Stimulated activated naive CD8-positive, alpha-beta T cell treated with anti-CD3 and anti-CD28 coated beads, Interleukin-15, Interleukin-2, amounts not matched to agents 100 ng/mL and 50 ng/mL, for 24 hours (primary cell): ENCODE results near the gene FILIP1L.

Experiments
- H3K27ac Mint-ChIP-seq: one replicate; pipeline ENCODE4 v1.8.0; 2021; ENCODE audit warnings: mild to moderate bottlenecking, mixed read lengths
- H3K27me3 Mint-ChIP-seq: one replicate; pipeline ENCODE4 v1.8.0; 2021; ENCODE audit warnings: mixed read lengths
- H3K36me3 Mint-ChIP-seq: one replicate; pipeline ENCODE4 v1.8.0; 2021; ENCODE audit warnings: low read depth, mixed read lengths
- H3K4me1 Mint-ChIP-seq: one replicate; pipeline ENCODE4 v1.8.0; 2021; ENCODE audit warnings: low read depth, mixed read lengths
- H3K4me3 Mint-ChIP-seq: one replicate; pipeline ENCODE4 v1.8.0; 2021; ENCODE audit warnings: mild to moderate bottlenecking, mixed read lengths
- H3K9me3 Mint-ChIP-seq: one replicate; pipeline ENCODE4 v1.8.0; 2021; ENCODE audit warnings: mixed read lengths

The FILIP1L gene

DNA sequence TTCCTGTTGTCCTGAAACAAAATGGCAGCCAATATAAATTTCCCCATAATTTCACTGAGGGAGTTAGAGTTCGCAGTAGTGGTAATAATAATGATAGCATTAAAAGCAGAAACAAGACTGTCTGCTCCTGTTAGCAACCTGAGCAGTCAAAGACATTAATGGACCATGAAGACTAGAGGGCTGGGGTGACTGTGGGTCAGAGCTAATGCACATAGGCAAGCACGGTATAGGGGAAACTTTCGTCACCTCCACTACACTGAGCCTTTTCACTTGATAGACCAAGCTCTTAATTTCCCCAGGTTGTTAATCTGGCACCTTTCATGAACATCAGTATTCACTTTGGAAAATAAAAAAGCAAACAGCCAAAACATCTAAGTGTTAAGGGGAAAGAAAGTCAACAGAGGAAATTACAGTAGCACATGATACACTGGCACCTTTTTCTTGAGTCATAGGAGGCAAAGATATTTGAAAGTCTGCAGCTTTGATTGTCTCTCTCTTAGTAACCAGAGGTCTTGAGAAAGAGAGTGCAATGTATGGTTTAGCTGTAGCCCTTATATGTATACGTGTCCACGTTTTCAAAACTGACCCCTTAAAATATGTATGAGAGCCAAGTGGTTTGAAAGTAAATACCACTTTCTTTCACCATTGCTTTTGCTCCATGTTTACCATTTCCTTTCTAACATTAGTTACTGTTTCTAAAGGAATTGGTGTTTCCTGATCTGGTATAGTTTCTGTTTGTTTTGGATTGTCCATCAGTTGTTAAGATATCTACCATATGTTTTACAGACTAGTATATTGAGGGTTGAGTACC lies 104.8 kb downstream of the FILIP1L start:
- Mint-ChIP-seq H3K9me3 (no peaks in the 10 kb centered on the region), H3K27ac (no peak overlapping the region), H3K4me3 (no peak overlapping the region), H3K4me1 (peaks cover 22% of the 10 kb centered on the region), H3K27me3 (no peaks in the 10 kb centered on the region), H3K36me3 (peaks cover 16% of the 10 kb centered on the region)

DNA sequence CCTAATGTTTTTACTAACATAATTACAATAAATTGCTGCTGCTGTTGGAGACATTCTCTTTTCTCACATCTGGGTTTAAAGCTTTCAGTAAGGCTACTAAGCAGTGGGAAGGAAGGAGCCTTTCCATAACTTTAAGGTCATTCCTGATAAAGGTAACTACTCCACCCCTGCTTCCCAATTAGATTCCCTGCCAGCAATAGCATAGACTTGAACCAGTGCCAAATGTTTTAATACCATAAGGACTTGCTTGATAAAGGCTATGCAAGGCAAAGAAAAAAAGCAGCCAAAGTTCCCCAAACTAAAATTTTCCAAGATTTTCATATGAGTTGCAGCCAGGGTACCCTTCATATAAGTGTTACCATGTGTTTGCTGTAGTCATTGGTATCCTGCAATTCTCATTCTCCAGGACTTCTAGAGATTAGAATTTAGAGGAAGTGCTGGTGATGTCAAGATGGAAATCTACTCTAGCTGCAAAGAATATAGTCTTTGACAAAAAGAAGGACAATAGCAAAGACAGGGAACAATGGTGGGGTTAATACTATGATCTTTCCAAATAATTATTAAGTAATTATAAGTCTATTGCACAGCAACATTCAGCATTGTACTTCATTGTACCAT lies 106.1 kb downstream of the FILIP1L start:
- Mint-ChIP-seq H3K4me1 (peaks cover 28% of the 10 kb centered on the region), H3K36me3 (peaks cover 16% of the 10 kb centered on the region), H3K4me3 (no peak overlapping the region), H3K27me3 (no peaks in the 10 kb centered on the region), H3K9me3 (no peaks in the 10 kb centered on the region), H3K27ac (no peak overlapping the region)

DNA sequence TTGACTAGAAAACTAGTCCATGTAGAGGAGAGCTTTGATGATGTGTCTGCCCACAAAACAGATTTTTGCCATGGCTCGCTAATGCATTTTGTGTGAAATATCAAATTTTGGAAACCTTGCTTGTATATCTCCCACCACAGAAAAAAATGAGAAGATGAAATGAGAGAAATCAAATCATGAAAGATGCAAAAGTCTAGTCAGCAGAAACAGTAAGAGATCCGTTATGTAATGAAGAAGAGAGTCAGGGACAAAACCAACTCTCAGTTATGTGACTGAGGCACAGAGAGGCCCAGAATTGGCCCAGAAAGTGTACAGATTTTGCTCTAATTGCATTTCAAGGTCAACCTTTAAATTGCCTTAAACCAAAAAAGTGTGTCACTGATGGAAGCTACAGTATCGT lies 107.0 kb downstream of the FILIP1L start:
- Mint-ChIP-seq H3K4me3 (no peak overlapping the region), H3K9me3 (no peaks in the 10 kb centered on the region), H3K4me1 (peaks cover 34% of the 10 kb centered on the region), H3K27me3 (no peaks in the 10 kb centered on the region), H3K27ac (no peak overlapping the region), H3K36me3 (peaks cover 16% of the 10 kb centered on the region)

DNA sequence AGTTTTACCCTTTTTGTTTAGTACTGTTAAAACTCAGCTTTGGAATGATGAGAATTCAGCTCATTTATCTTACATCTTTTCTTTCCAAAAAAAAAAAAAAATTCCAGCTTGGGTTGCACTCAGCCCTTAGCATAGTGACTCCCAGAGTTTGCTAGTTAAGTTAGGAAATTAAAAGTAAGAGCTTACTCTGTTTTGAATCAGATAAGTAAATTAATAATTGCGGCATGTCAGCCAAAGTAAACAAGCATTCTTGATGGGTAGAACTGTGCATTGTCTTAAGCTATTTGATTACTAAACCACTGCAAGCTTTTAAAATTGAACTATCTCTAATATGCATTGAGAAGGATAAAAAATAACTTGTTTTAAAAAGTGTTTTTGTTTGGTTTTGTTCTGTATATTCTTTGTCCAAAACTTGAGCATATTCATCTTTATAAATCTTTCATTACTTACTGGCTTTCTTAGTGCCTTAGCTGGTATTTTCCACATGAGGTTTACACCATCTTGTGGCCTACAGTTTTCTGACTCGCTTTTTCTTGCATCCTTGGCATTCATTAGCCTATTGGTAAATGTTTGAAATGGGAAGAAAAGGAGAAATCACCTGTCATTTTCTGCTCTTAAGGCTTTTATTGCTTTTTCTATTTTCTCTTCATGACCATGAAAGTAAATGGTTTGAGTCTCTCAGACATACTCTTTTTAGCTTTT lies 107.6 kb downstream of the FILIP1L start:
- Mint-ChIP-seq H3K4me3 (no peak overlapping the region), H3K9me3 (no peaks in the 10 kb centered on the region), H3K27me3 (no peaks in the 10 kb centered on the region), H3K36me3 (peaks cover 16% of the 10 kb centered on the region), H3K4me1 (peaks cover 39% of the 10 kb centered on the region), H3K27ac (no peak overlapping the region)

DNA sequence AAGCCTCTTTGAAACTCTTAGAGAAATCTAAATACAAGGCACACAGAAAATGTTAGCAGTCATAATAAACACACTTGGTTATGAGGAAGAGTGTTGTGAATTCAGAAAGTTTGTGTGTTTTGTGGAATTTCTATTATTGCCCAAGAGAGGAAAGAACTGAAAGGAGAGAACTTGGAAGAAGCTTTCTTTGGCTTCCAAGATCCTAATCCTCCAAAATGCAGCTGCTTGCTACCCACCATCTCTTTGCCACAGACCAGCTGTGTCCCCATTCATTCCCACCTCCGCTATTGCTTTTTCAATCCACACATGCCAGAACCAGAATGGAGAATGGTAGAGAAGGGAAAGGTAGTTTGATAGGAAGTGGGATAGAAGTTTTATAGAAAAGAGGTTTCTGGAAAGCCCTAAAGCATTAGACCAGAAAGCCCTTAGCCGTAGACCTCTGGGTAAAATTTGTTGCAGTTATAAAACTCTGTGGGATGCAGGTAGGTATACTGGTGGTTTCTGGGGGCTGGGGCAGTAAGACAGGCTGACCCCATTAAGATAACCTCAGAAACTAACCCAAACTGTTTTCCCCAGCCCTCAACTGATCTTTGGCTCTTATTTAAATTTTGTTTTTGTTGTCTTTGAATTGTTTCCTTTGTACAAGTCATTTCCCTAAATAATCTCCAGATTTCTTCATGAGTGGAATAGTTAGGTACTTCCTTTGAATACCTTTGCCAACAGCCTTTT lies 108.5 kb downstream of the FILIP1L start:
- Mint-ChIP-seq H3K4me3 (no peak overlapping the region), H3K27ac (no peak overlapping the region), H3K4me1 (peaks cover 39% of the 10 kb centered on the region), H3K27me3 (no peaks in the 10 kb centered on the region), H3K36me3 (peaks cover 9% of the 10 kb centered on the region), H3K9me3 (no peaks in the 10 kb centered on the region)

DNA sequence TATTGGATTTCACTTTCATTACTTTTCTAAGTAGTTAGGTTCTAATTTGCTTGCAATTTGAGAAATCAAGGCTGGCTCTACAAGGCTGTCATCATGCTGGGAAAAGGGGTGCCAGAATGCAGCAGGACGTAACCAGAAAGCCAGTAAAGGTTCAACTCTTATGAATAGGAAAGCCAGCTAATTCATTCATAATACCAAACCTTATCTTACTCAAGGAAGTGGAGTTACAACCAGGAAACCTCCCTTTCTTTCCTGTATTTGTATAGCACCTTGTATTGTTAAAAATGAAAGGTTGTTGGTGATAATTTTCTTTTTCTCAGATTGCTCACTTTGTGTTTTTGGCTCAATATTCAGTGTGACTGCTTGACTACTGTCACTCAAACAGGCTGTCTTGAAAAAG lies 109.4 kb downstream of the FILIP1L start:
- Mint-ChIP-seq H3K36me3 (peaks cover 11% of the 10 kb centered on the region), H3K4me3 (no peak overlapping the region), H3K9me3 (no peaks in the 10 kb centered on the region), H3K27ac (no peak overlapping the region), H3K27me3 (no peaks in the 10 kb centered on the region), H3K4me1 (peaks cover 35% of the 10 kb centered on the region)

DNA sequence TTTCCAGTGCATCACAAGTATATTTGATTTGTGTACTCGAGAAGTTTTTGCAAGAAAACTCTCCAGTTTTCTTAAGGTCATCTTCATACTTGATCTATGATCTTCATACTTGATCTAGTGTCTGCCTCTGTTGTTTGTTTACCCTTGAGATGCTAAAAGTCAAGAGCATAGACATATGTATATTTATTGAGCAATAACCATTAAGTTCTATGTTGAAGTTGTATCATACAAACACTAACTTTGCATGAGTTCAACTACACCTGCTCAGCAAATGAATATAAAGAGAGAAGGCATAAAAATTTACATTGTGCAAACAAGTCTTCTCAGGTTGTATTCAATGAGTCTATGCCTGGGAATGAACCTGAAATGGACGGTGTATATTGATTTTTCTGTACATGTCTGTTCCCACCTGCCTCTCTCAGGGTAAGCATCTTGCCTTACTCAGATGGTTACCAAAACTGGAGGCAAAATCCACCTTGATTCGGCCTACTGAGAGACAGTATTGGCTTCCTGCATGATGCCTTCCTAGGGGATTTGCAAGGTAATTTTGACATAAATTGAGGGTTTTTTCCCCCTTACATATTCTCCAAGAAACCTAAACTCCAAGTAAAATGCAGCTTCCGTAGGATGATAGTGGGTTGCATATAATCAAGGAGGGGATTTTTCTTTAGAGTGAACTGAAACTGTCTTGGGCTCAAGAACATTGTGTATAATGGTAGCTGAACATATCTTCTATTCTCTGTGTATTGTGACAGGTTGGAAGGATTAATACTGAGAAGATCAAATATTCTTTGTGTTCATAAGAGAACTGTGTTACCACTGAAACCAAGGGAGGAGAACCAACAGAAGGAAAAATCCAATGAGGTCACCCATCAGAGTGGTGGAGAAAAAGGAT lies 110.4 kb downstream of the FILIP1L start:
- Mint-ChIP-seq H3K27ac (no peak overlapping the region), H3K27me3 (no peaks in the 10 kb centered on the region), H3K4me3 (no peak overlapping the region), H3K4me1 (peaks cover 26% of the 10 kb centered on the region), H3K9me3 (no peaks in the 10 kb centered on the region), H3K36me3 (peaks cover 14% of the 10 kb centered on the region)

DNA sequence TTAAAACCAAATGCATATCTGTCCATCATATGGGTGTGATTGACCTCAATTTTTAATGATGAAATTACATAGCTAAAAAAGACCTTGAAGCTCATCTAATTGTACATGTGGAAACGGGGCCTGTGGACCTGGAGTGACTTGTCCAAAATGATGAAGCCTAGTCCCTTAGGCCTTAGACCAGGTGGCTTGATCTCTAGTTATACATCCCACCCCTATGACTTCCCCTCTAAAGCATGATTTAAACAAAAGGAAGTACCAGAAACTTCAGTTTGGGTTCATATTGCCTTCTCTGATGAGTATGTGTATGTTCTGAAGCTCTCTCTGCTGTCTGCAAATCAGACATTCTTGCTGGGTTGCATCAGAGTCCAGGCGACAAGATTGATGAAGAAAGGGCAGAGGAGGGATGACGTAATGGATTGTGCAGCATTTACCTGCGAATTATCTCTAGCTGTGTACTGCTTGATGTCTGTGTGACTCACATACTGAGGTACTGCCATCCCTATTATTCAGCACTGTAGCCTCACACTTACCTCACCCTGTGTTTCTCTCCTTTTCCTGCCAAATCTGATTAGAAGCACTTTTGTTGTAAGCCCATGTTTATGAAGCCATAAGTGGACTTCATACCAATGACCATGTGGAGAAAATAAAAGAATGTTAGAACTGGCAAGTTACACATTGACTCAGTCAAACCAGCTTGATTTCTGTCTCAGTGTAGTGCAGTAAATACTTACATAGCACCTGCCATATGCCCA lies 111.5 kb downstream of the FILIP1L start:
- Mint-ChIP-seq H3K4me3 (no peak overlapping the region), H3K27ac (no peak overlapping the region), H3K9me3 (no peaks in the 10 kb centered on the region)

DNA sequence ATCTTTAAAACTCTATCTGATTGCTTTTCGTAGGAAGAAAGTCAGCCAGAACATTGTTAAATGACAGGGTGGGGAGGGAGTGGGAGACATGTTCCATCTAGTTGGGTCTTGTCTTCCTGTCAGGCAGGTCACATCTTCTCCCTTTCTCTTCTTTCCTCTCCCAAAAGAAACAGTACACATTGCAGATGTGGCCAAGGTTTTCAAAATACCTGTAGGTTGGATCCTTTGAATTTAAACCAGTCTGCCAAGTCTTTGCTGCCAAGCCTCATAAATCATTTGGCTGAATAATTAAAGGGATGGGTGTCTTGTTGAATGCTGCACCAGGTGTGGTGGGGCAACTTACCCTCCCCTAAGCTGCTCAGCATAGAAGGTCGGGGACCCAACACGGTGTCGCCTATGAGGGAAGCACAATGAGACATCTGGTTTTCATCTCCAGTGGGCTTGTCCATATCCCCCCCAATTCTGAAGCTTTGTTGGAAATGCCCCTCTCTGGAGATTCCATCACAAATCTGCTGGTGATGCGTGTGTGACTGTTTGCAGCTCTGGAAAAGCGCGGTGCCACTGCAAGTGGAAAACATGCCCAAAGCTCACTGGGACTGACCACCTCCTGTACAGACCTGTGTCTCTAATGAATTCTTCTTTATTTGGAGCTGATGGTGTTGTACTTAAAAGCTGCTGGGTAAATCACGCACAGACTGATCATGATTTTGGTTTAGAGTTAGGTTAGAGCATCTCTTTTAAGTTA lies 112.6 kb downstream of the FILIP1L start:
- peaks cover 23% of the 10 kb centered on the region for H3K36me3 Mint-ChIP-seq
- H3K4me3 Mint-ChIP-seq, result no peak overlapping the region
- peaks cover 21% of the 10 kb centered on the region for H3K4me1 Mint-ChIP-seq
- no peak overlapping the region for H3K27ac Mint-ChIP-seq
- H3K27me3 Mint-ChIP-seq, result no peaks in the 10 kb centered on the region
- no peaks in the 10 kb centered on the region for H3K9me3 Mint-ChIP-seq

More for the DNA sequence above, 111.5 kb downstream of the FILIP1L start:
- no peaks in the 10 kb centered on the region for H3K27me3 Mint-ChIP-seq
- peaks cover 26% of the 10 kb centered on the region for H3K4me1 Mint-ChIP-seq
- H3K36me3 Mint-ChIP-seq, result peaks cover 16% of the 10 kb centered on the region

DNA sequence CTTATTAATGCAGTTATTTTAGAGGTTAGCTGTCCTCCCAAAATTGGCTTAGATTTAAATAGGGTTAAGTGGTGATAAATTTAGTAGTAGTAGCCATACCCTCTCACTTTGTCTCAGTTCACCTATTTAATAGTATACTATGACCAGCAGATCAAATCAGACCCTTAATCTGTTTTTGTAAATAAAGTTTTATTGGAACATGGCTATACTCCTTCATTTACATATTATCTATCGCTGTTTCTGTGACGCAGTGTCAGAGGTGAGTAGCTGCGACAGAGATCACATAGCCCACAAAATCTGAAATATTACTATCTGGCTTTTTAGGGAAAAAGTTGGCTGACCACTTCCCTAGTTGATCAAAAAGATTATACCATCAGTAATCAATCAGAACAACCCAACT lies 113.2 kb downstream of the FILIP1L start:
- peaks cover 4% of the 10 kb centered on the region for H3K9me3 Mint-ChIP-seq
- H3K4me3 Mint-ChIP-seq, result no peak overlapping the region
- H3K36me3 Mint-ChIP-seq, result peaks cover 27% of the 10 kb centered on the region
- no peaks in the 10 kb centered on the region for H3K27me3 Mint-ChIP-seq
- peaks cover 19% of the 10 kb centered on the region for H3K4me1 Mint-ChIP-seq
- H3K27ac Mint-ChIP-seq, result no peak overlapping the region

DNA sequence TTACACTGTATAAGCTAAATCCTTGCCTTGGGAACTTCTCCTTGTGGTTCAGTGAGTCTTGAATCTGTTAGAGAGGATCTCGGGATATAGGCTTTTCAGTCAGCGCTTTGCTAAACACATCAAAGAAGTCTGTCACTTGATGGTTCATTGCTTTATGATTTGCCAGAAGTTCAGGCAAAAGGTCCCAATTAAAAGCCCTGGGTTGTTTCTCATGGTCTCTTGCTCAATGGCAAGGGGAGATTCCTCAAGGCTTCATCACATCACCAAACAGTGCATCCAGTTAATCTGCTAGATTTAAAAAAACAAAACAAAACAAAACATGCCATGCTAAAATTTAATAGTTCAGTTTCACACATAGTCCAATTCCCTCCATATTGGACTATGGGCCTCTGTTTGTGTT lies 114.8 kb downstream of the FILIP1L start:
- H3K4me3 Mint-ChIP-seq, result no peak overlapping the region
- no peaks in the 10 kb centered on the region for H3K27me3 Mint-ChIP-seq
- peaks cover 11% of the 10 kb centered on the region for H3K9me3 Mint-ChIP-seq
- H3K27ac Mint-ChIP-seq, result no peak overlapping the region
- peaks cover 33% of the 10 kb centered on the region for H3K36me3 Mint-ChIP-seq
- H3K4me1 Mint-ChIP-seq, result peaks cover 17% of the 10 kb centered on the region

DNA sequence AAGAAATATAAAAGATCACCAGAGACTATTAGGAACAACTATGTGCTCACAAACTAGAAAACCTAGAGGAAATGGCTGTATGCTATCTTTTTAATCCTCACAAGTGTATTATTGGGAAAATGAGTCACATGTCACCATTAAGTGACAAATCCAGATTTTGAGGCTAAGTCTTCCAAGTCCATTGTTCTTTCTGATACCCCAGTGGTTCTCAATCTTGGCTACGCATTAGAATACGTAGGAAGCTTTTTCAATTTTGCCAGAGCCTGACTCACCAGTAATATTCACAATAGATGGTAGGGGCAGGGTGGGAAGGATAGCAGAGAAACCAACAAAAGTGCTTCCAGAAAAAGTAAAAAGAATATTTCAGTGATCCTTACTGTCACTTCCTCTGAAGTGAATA lies 117.0 kb downstream of the FILIP1L start:
- H3K27ac Mint-ChIP-seq, result no peak overlapping the region
- H3K9me3 Mint-ChIP-seq, result peaks cover 28% of the 10 kb centered on the region
- H3K36me3 Mint-ChIP-seq, result peaks cover 42% of the 10 kb centered on the region
- no peaks in the 10 kb centered on the region for H3K27me3 Mint-ChIP-seq
- H3K4me3 Mint-ChIP-seq, result no peak overlapping the region
- H3K4me1 Mint-ChIP-seq, result peaks cover 5% of the 10 kb centered on the region

DNA sequence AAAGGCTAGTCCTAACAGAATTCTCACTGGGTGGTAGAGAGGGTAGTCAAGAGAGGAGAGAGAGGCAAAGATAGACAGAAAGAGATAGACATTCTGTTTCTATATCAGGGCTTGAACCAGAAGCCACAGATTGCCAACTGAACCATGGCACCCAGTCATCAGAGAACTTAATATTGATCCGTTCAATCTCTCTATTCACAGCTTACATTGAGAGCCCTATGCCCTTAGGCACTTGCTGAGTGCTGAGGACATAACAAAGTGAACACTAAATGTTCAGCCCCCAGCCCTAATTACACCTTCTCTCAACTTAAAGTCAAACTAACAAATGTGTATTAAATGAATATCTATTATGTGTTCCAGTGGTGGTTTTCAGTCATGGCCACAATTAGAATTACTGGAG lies 124.1 kb downstream of the FILIP1L start:
- Mint-ChIP-seq H3K36me3 (peaks cover 23% of the 10 kb centered on the region), H3K27ac (no peak overlapping the region), H3K9me3 (peaks cover 21% of the 10 kb centered on the region), H3K4me1 (no peaks in the 10 kb centered on the region), H3K27me3 (no peaks in the 10 kb centered on the region), H3K4me3 (no peak overlapping the region)
